Lower leg skin (tissue), 3 donors: Measurements from ENCODE around the gene TP53INP2.

Source experiments
- POLR2A ChIP-seq, 2 donors: fragments of 450-650 bp; IDR thresholded peaks; one replicate each; pipeline ENCODE4 v1.6.1; 2016 to 2017; ENCODE audit warnings: antibody characterized with exemption in 2 of 2, mild to moderate bottlenecking in 1 of 2, moderate library complexity in 1 of 2
- TF ChIP-seq, protein P1 (sequence below), 3 donors: fragments of 450-650 bp; IDR thresholded peaks; one replicate each; pipeline ENCODE4 v1.5.1; 2016; ENCODE audit warnings: antibody characterized with exemption in 3 of 3, mild to moderate bottlenecking in 3 of 3, moderate library complexity in 2 of 3

DNA sequence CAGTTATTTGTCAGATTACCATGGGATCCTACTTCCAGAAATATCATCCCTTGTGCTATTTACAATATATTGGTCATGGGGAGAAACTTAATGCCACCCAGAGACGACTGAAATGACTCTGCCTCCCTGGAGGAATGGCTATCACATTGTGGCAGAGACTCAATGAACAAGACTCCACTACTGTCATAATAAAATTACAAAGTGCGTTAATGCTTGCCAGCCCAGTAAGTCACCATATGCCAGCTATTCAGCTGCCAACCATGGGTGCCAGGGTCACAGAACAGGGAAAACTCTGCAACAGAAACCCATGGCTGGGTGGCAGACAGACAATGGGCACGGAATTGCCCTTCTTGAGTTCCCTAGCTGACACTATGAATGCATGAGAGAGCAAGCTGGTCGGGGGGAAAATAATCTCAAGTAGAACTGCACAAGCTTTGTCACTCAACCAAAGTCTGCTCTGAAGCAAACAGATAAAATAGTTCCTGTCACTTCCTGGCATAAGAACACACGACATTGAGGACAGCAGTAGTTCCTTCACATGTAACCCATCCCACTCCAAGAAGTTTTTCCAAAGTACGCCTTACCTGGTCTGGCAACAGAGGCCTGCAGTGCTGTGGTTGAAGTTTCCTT, 32.1 kb downstream of the TP53INP2 start:
- TF ChIP-seq POLR2A (IDR thresholded peaks at IDR 0.05), result no peak
- TF ChIP-seq, protein P1, sequence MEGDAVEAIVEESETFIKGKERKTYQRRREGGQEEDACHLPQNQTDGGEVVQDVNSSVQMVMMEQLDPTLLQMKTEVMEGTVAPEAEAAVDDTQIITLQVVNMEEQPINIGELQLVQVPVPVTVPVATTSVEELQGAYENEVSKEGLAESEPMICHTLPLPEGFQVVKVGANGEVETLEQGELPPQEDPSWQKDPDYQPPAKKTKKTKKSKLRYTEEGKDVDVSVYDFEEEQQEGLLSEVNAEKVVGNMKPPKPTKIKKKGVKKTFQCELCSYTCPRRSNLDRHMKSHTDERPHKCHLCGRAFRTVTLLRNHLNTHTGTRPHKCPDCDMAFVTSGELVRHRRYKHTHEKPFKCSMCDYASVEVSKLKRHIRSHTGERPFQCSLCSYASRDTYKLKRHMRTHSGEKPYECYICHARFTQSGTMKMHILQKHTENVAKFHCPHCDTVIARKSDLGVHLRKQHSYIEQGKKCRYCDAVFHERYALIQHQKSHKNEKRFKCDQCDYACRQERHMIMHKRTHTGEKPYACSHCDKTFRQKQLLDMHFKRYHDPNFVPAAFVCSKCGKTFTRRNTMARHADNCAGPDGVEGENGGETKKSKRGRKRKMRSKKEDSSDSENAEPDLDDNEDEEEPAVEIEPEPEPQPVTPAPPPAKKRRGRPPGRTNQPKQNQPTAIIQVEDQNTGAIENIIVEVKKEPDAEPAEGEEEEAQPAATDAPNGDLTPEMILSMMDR (IDR thresholded peaks at IDR 0.05), result no peak
